Fibroblast of lung (primary cell): ENCODE measurements around the gene RNF2. TPM values are rescaled to one million over a fixed set of nuclear protein-coding genes. Genes with fewer than 3 reads are reported as not detected.

Experiments used
- DNase-seq, 2 donors: peaks; one replicate each; pipeline versions ENCODE4 v3.0.0 to v3.0.0-alpha.2; 2010; ENCODE audit warnings: low read depth in 2 of 2
- H2AFZ ChIP-seq: 2 replicates; pipeline ENCODE4 v1.5.1; 2012; ENCODE audit warnings: low read length, control low read depth, inconsistent platforms
- H3K27ac ChIP-seq: 2 replicates; pipeline ENCODE4 v1.5.1; 2011; ENCODE audit warnings: low read length, control low read depth; ENCODE audit not compliant: insufficient read depth
- H3K27me3 ChIP-seq: 2 replicates; pipeline ENCODE4 v1.5.1; 2011; ENCODE audit warnings: mild to moderate bottlenecking, low read length; ENCODE audit not compliant: control insufficient read depth, insufficient read depth
- H3K36me3 ChIP-seq: 2 replicates; pipeline ENCODE4 v1.5.1; 2011; ENCODE audit warnings: low read length; ENCODE audit not compliant: control insufficient read depth, insufficient read depth
- H3K4me1 ChIP-seq: 2 replicates; pipeline ENCODE4 v1.5.1; 2011; ENCODE audit warnings: low read length; ENCODE audit not compliant: control insufficient read depth, insufficient read depth; ENCODE audit errors: extremely low read depth
- H3K4me2 ChIP-seq: 2 replicates; pipeline ENCODE4 v1.5.1; 2011; ENCODE audit warnings: low read length, control low read depth; ENCODE audit not compliant: insufficient read depth; ENCODE audit errors: extremely low read depth
- H3K4me3 ChIP-seq, 4 experiments: fragments of 200-600 bp in 1 of 4; sonication (generic) in 1 of 4; replicated peaks in 1 of 4; 2 replicates each; pipeline ENCODE4 v1.5.1; 2011 to 2016; ENCODE audit warnings: low read length in 4 of 4, low read depth in 3 of 4, mild to moderate bottlenecking in 3 of 4, control low read depth in 2 of 4, inconsistent platforms in 1 of 4, mixed read lengths in 1 of 4; ENCODE audit not compliant: insufficient read depth in 1 of 4; ENCODE audit errors: control extremely low read depth in 1 of 4
- H3K79me2 ChIP-seq: 2 replicates; pipeline ENCODE4 v1.5.1; 2012; ENCODE audit warnings: mild to moderate bottlenecking, low read length, inconsistent platforms; ENCODE audit not compliant: control insufficient read depth, insufficient read depth
- H3K9ac ChIP-seq: 2 replicates; pipeline ENCODE4 v1.5.1; 2011; ENCODE audit warnings: mild to moderate bottlenecking, low read length, control low read depth; ENCODE audit not compliant: insufficient read depth
- H3K9me3 ChIP-seq: 2 replicates; pipeline ENCODE4 v1.5.1; 2012; ENCODE audit warnings: low read depth, low read length; ENCODE audit not compliant: control insufficient read depth, insufficient read depth
- H4K20me1 ChIP-seq: 2 replicates; pipeline ENCODE4 v1.5.1; 2011; ENCODE audit warnings: low read length; ENCODE audit not compliant: control insufficient read depth, insufficient read depth; ENCODE audit errors: extremely low read depth
- CTCF ChIP-seq, 2 donors: IDR thresholded peaks in 1 of 2; conservative IDR thresholded peaks in 1 of 2; 1 replicate in 1 of 2; 2 replicates in 1 of 2; pipeline ENCODE4 v1.5.1; 2011 to 2012; ENCODE audit warnings: low read length in 2 of 2, control low read depth in 1 of 2, inconsistent platforms in 1 of 2, low read depth in 1 of 2, mild to moderate bottlenecking in 1 of 2
- EZH2 ChIP-seq: IDR thresholded peaks from 2 replicates; pipeline ENCODE4 v1.5.1; 2012; ENCODE audit warnings: low read length, control low read depth, mild to moderate bottlenecking; ENCODE audit errors: missing control alignments
- polyA plus RNA-seq, 2 donors: library from polyadenylated mRNA; depleted of rRNA in 1 of 2; stranded (reverse) in 1 of 2; unstranded in 1 of 2; fragments of >200 nt; gene quantifications; 2 replicates each; pipeline ENCODE4 v1.2.1, GENCODE V29; 2011 to 2012; ENCODE audit warnings: missing spikeins in 1 of 2
- total RNA-seq: library from RNA; depleted of rRNA; stranded (reverse); fragments of >200 nt; gene quantifications from 2 replicates; pipeline ENCODE4 v1.2.1, GENCODE V29; 2014

RNF2 gene
- total and polyA plus RNA-seq, 2 donors (not counting 1 experiment from before 2014, with no cell fraction given), result 19.7 to 40.6 TPM

- Histone ChIP-seq H3K4me1 (no peaks in the 10 kb centered on the region), H3K27ac (no peak overlapping the region), H4K20me1 (no peaks in the 10 kb centered on the region), H3K4me3 (no peak overlapping the region), H3K79me2 (peaks cover 27% of the 10 kb centered on the region), H3K9me3 (no peaks in the 10 kb centered on the region), H3K9ac (no peak overlapping the region), H3K36me3 (no peaks in the 10 kb centered on the region), H2AFZ (no peak overlapping the region), H3K4me2 (no peak overlapping the region), H3K27me3 (no peaks in the 10 kb centered on the region)
- DNase-seq, result no peak
- no peak for TF ChIP-seq EZH2
- TF ChIP-seq CTCF (conservative IDR thresholded peaks at IDR 0.05 in 1 of 2, IDR thresholded peaks at IDR 0.05 in 1 of 2; ENCODE audit: low read depth in 1 of 2, low read length in 2 of 2), result no peak
Measured at GRCh38 chr1:185058110-185058509, 12.8 kb downstream of the RNF2 start.

- Histone ChIP-seq H3K9me3 (no peaks in the 10 kb centered on the region), H3K4me1 (no peaks in the 10 kb centered on the region)
Measured at GRCh38 chr1:185058876-185059275, 13.5 kb downstream of the RNF2 start.

GRCh38 chr1:185059950-185060571 is 14.7 kb downstream of the RNF2 start:
- no peak for TF ChIP-seq CTCF (conservative IDR thresholded peaks at IDR 0.05 in 1 of 2, IDR thresholded peaks at IDR 0.05 in 1 of 2; ENCODE audit: low read depth in 1 of 2, low read length in 2 of 2)
- TF ChIP-seq EZH2, result no peak

More at GRCh38 chr1:185058876-185059275, 13.5 kb downstream of the RNF2 start:
- Histone ChIP-seq H3K9ac (no peak overlapping the region), H3K4me3 (no peak overlapping the region), H3K27ac (no peak overlapping the region), H2AFZ (no peak overlapping the region), H4K20me1 (no peaks in the 10 kb centered on the region), H3K4me2 (no peak overlapping the region), H3K27me3 (no peaks in the 10 kb centered on the region), H3K36me3 (no peaks in the 10 kb centered on the region), H3K79me2 (peaks cover 27% of the 10 kb centered on the region)
- no peak for DNase-seq
- TF ChIP-seq CTCF (conservative IDR thresholded peaks at IDR 0.05 in 1 of 2, IDR thresholded peaks at IDR 0.05 in 1 of 2; ENCODE audit: low read depth in 1 of 2, low read length in 2 of 2), result no peak
- no peak for TF ChIP-seq EZH2

More at GRCh38 chr1:185059950-185060571, 14.7 kb downstream of the RNF2 start:
- H3K4me2 ChIP-seq, result no peak overlapping the region
- peaks cover 24% of the 10 kb centered on the region for H3K79me2 ChIP-seq
- no peak overlapping the region for H2AFZ ChIP-seq
- no peaks in the 10 kb centered on the region for H4K20me1 ChIP-seq
- no peaks in the 10 kb centered on the region for H3K36me3 ChIP-seq
- H3K9ac ChIP-seq, result no peak overlapping the region
- no peak overlapping the region for H3K27ac ChIP-seq
- H3K4me3 ChIP-seq, result no peak overlapping the region
- H3K4me1 ChIP-seq, result no peaks in the 10 kb centered on the region
- H3K27me3 ChIP-seq, result no peaks in the 10 kb centered on the region
- H3K9me3 ChIP-seq, result no peaks in the 10 kb centered on the region
- DNase-seq, result no peak
